ENCODE data around the gene GCH1.

Gene GCH1

GRCh38 chr14:54935958-54936357 is 33.3 kb upstream of the GCH1 start:
- no peak overlapping the region for H3K4me3 ChIP-seq (replicated peaks; ENCODE audit: insufficient read depth, low read length)
- no peak overlapping the region for H3K27ac ChIP-seq (replicated peaks)
- no peak for DNase-seq (ENCODE audit: low read depth in 1 of 2, low spot score in 1 of 2)
- no peak for TF ChIP-seq SPI1 (IDR thresholded peaks at IDR 0.05; ENCODE audit: borderline replicate concordance, low read depth)
- no peak for TF ChIP-seq GABPA (IDR thresholded peaks at IDR 0.05; ENCODE audit: low read depth)
- no peak for TF ChIP-seq POLR2AphosphoS5 (IDR thresholded peaks at IDR 0.05; ENCODE audit: low read depth)
- TF ChIP-seq, protein P1, sequence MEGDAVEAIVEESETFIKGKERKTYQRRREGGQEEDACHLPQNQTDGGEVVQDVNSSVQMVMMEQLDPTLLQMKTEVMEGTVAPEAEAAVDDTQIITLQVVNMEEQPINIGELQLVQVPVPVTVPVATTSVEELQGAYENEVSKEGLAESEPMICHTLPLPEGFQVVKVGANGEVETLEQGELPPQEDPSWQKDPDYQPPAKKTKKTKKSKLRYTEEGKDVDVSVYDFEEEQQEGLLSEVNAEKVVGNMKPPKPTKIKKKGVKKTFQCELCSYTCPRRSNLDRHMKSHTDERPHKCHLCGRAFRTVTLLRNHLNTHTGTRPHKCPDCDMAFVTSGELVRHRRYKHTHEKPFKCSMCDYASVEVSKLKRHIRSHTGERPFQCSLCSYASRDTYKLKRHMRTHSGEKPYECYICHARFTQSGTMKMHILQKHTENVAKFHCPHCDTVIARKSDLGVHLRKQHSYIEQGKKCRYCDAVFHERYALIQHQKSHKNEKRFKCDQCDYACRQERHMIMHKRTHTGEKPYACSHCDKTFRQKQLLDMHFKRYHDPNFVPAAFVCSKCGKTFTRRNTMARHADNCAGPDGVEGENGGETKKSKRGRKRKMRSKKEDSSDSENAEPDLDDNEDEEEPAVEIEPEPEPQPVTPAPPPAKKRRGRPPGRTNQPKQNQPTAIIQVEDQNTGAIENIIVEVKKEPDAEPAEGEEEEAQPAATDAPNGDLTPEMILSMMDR (IDR thresholded peaks at IDR 0.05; ENCODE audit: insufficient read depth, low read length): no peak
- TF ChIP-seq REST (IDR thresholded peaks at IDR 0.05; ENCODE audit: insufficient replicate concordance, low read depth): no peak
- no peaks in the 10 kb centered on the region for H3K27me3 ChIP-seq (ENCODE audit: insufficient read depth, poor library complexity, severe bottlenecking)

- no peak for DNase-seq (ENCODE audit: low read depth in 1 of 2, low spot score in 1 of 2)
- Histone ChIP-seq H3K4me3 (replicated peaks; ENCODE audit: insufficient read depth, low read length) (no peak overlapping the region), H3K27ac (replicated peaks) (no peak overlapping the region), H3K27me3 (ENCODE audit: insufficient read depth, poor library complexity, severe bottlenecking) (no peaks in the 10 kb centered on the region)
- TF ChIP-seq SPI1 (IDR thresholded peaks at IDR 0.05; ENCODE audit: borderline replicate concordance, low read depth): no peak
- no peak for TF ChIP-seq POLR2AphosphoS5 (IDR thresholded peaks at IDR 0.05; ENCODE audit: low read depth)
- TF ChIP-seq, protein P1 (IDR thresholded peaks at IDR 0.05; ENCODE audit: insufficient read depth, low read length): no peak
- no peak for TF ChIP-seq REST (IDR thresholded peaks at IDR 0.05; ENCODE audit: insufficient replicate concordance, low read depth)
- TF ChIP-seq GABPA (IDR thresholded peaks at IDR 0.05; ENCODE audit: low read depth): no peak
Measured at GRCh38 chr14:54935100-54935499, 32.5 kb upstream of the GCH1 start.

DNA sequence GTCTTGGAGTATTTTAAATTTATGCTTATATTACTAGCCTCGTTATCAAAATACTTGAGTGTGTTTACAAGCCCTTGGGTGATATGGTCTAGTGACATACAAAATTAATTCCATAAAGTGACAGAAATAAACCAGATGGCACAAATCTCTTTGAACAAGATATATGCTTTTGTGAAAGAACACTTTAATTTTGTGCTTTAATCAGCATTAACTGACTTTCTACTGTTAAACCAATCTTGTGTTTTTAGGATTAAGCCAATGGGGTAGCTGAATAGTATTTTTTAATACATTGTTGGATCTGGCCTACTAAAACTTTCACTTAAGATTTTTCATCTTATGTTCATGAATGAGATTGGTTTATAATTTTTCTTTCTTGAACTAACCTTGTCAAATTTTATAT is 30.4 kb upstream of the GCH1 start:
- Histone ChIP-seq H3K4me3 (replicated peaks; ENCODE audit: insufficient read depth, low read length) (no peak overlapping the region), H3K27ac (replicated peaks) (no peak overlapping the region), H3K27me3 (ENCODE audit: insufficient read depth, poor library complexity, severe bottlenecking) (no peaks in the 10 kb centered on the region)
- TF ChIP-seq, protein P1 (IDR thresholded peaks at IDR 0.05; ENCODE audit: insufficient read depth, low read length): no peak
- TF ChIP-seq POLR2AphosphoS5 (IDR thresholded peaks at IDR 0.05; ENCODE audit: low read depth) (no peak), SPI1 (IDR thresholded peaks at IDR 0.05; ENCODE audit: borderline replicate concordance, low read depth) (no peak), GABPA (IDR thresholded peaks at IDR 0.05; ENCODE audit: low read depth) (no peak), REST (IDR thresholded peaks at IDR 0.05; ENCODE audit: insufficient replicate concordance, low read depth) (no peak)
- DNase-seq (ENCODE audit: low read depth in 1 of 2, low spot score in 1 of 2): no peak

All from HL-60 (cell line).